ENCODE measurements around the gene IFI44. TPM values are rescaled to one million over a fixed set of nuclear protein-coding genes. Genes with fewer than 3 reads are reported as not detected.

IFI44 gene
- total RNA-seq, 4 donors from 2014 or later: 6.7 to 12.5 (median 10.9) TPM

- Histone ChIP-seq H3K4me3 (no peak overlapping the region), H3K4me1 (peaks cover 0 to 13% (median 4%) of the 10 kb centered on the region in 4 donors), H3K27me3 (peaks cover 0 to 7% (median 0%) of the 10 kb centered on the region in 4 donors), H3K36me3 (no peaks in the 10 kb centered on the region), H3K9me3 (no peaks in the 10 kb centered on the region), H3K27ac (replicated peaks in 1 of 4) (no peak overlapping the region)
- TF ChIP-seq EP300 (IDR thresholded peaks at IDR 0.05) (no peak), CTCF (IDR thresholded peaks at IDR 0.05) (peak; percentile 43 to 67 (median 64))
- intact Hi-C loops (cut with DNase I): loop anchor here (2.0 kb wide), 1 partner anchor 463 kb away; no protein-coding TSS in a partner anchor
- WGBS: 87% methylated on average over 3 of the region's 5 CpGs
- DNase-seq (ENCODE audit: extremely low spot score): no peak
These were observed 42.2 kb upstream of the IFI44 start for GRCh38 chr1:78607334-78607927.

- peaks cover 0 to 7% (median 0%) of the 10 kb centered on the region in 4 donors for H3K27me3 ChIP-seq
These were observed 41.7 kb upstream of the IFI44 start for GRCh38 chr1:78607944-78608343.

GRCh38 chr1:78617615-78618026, 32.0 kb upstream of the IFI44 start:
- Histone ChIP-seq H3K36me3 (no peaks in the 10 kb centered on the region), H3K27ac (replicated peaks in 1 of 4) (peak overlapping the region in 1 of 4 donors; percentile 31), H3K4me1 (peaks cover 5 to 34% (median 25%) of the 10 kb centered on the region in 4 donors), H3K9me3 (no peaks in the 10 kb centered on the region), H3K27me3 (no peaks in the 10 kb centered on the region), H3K4me3 (no peak overlapping the region)
- WGBS: 40% methylated on average over 7 of the region's 7 CpGs
- DNase-seq (ENCODE audit: extremely low spot score): no peak
- TF ChIP-seq EP300 (IDR thresholded peaks at IDR 0.05) (no peak), POLR2A (IDR thresholded peaks at IDR 0.05; ENCODE audit: low read depth) (no peak), POLR2AphosphoS5 (IDR thresholded peaks at IDR 0.05) (peak in 1 of 2 donors; percentile 67), CTCF (IDR thresholded peaks at IDR 0.05) (peak; percentile 79 to 91 (median 88))
- intact Hi-C loops (cut with DNase I): no loop called here

More at GRCh38 chr1:78607944-78608343, 41.7 kb upstream of the IFI44 start:
- H3K36me3 ChIP-seq: no peaks in the 10 kb centered on the region
- no peak for TF ChIP-seq EP300 (IDR thresholded peaks at IDR 0.05)
- no peak for TF ChIP-seq POLR2AphosphoS5 (IDR thresholded peaks at IDR 0.05)
- no peak for TF ChIP-seq CTCF (IDR thresholded peaks at IDR 0.05)
- TF ChIP-seq POLR2A (IDR thresholded peaks at IDR 0.05; ENCODE audit: low read depth): no peak
- WGBS: 74% methylated on average over 4 of the region's 4 CpGs
- H3K4me3 ChIP-seq: no peak overlapping the region
- no peak for DNase-seq (ENCODE audit: extremely low spot score)
- no peak overlapping the region for H3K27ac ChIP-seq (replicated peaks in 1 of 4)
- H3K9me3 ChIP-seq: no peaks in the 10 kb centered on the region
- intact Hi-C loops (cut with DNase I): loop anchor here (2.0 kb wide), 1 partner anchor 463 kb away; no protein-coding TSS in a partner anchor
- peaks cover 0 to 13% (median 4%) of the 10 kb centered on the region in 4 donors for H3K4me1 ChIP-seq

- Histone ChIP-seq H3K27me3 (no peaks in the 10 kb centered on the region), H3K27ac (replicated peaks in 1 of 4) (peak overlapping the region; percentile 59 to 77 (median 74)), H3K36me3 (no peaks in the 10 kb centered on the region), H3K9me3 (no peaks in the 10 kb centered on the region), H3K4me3 (peak overlapping the region; percentile 40 to 53 (median 44)), H3K4me1 (peaks cover 5 to 36% (median 27%) of the 10 kb centered on the region in 4 donors)
- TF ChIP-seq POLR2AphosphoS5 (IDR thresholded peaks at IDR 0.05) (no peak), EP300 (IDR thresholded peaks at IDR 0.05) (no peak), CTCF (IDR thresholded peaks at IDR 0.05) (no peak)
- WGBS: 75% methylated on average over 3 of the region's 3 CpGs
- intact Hi-C loops (cut with DNase I): no loop called here
- DNase-seq (ENCODE audit: extremely low spot score): no peak
These were observed 30.6 kb upstream of the IFI44 start for GRCh38 chr1:78619032-78619431.

- WGBS: 57% methylated on average over 4 of the region's 4 CpGs
- DNase-seq (ENCODE audit: extremely low spot score): no peak
- Histone ChIP-seq H3K4me1 (peaks cover 5 to 36% (median 27%) of the 10 kb centered on the region in 4 donors), H3K4me3 (peak overlapping the region; percentile 40 to 53 (median 44)), H3K9me3 (no peaks in the 10 kb centered on the region), H3K36me3 (no peaks in the 10 kb centered on the region), H3K27ac (replicated peaks in 1 of 4) (peak overlapping the region; percentile 59 to 77 (median 74)), H3K27me3 (no peaks in the 10 kb centered on the region)
- TF ChIP-seq CTCF (IDR thresholded peaks at IDR 0.05): no peak
- peak in 1 of 2 donors; percentile 9 for TF ChIP-seq POLR2AphosphoS5 (IDR thresholded peaks at IDR 0.05)
- TF ChIP-seq POLR2A (IDR thresholded peaks at IDR 0.05; ENCODE audit: low read depth): no peak
- intact Hi-C loops (cut with DNase I): no loop called here
These were observed 30.2 kb upstream of the IFI44 start for GRCh38 chr1:78619446-78619802.

Measured in esophagus muscularis mucosa (tissue), 4 donors.